ENCODE results near the gene CAP2. TPM values are rescaled to one million over a fixed set of nuclear protein-coding genes. Genes with fewer than 3 reads are reported as not detected.

CAP2 gene
- total RNA-seq, 3 donors from 2014 or later, result 3.9 to 15.1 (median 7.5) TPM

- Histone ChIP-seq H3K27me3 (no peaks in the 10 kb centered on the region), H3K36me3 (no peaks in the 10 kb centered on the region), H3K9me3 (peaks cover 5 to 15% of the 10 kb centered on the region in 2 donors), H3K27ac (no peak overlapping the region), H3K4me1 (no peaks in the 10 kb centered on the region), H3K4me3 (no peak overlapping the region)
- intact Hi-C loops (cut with DNase I; ENCODE audit: low total_unique reads), result no loop called here
- no peak for TF ChIP-seq POLR2AphosphoS5 (IDR thresholded peaks at IDR 0.05)
- no peak for TF ChIP-seq CTCF (IDR thresholded peaks at IDR 0.05)
- no peak for TF ChIP-seq POLR2A (IDR thresholded peaks at IDR 0.05)
- no peak for DNase-seq (ENCODE audit: low spot score in 2 of 2)
Measured at GRCh38 chr6:17365961-17366360, 27.4 kb upstream of the CAP2 start.

GRCh38 chr6:17367868-17368267 is 25.5 kb upstream of the CAP2 start:
- intact Hi-C loops (cut with DNase I; ENCODE audit: low total_unique reads), result no loop called here
- Histone ChIP-seq H3K27me3 (no peaks in the 10 kb centered on the region), H3K27ac (no peak overlapping the region), H3K4me1 (no peaks in the 10 kb centered on the region), H3K4me3 (no peak overlapping the region), H3K36me3 (no peaks in the 10 kb centered on the region), H3K9me3 (peaks cover 5 to 15% of the 10 kb centered on the region in 2 donors)
- TF ChIP-seq CTCF (IDR thresholded peaks at IDR 0.05) (no peak), POLR2A (IDR thresholded peaks at IDR 0.05) (no peak), POLR2AphosphoS5 (IDR thresholded peaks at IDR 0.05) (no peak)
- DNase-seq (ENCODE audit: low spot score in 2 of 2), result no peak

GRCh38 chr6:17381424-17382147 is 11.8 kb upstream of the CAP2 start:
- Histone ChIP-seq H3K27ac (no peak overlapping the region), H3K36me3 (no peaks in the 10 kb centered on the region), H3K4me3 (no peak overlapping the region)

GRCh38 chr6:17385660-17386059 is 7.7 kb upstream of the CAP2 start:
- H3K27me3 ChIP-seq, result no peaks in the 10 kb centered on the region
- DNase-seq (ENCODE audit: low spot score in 2 of 2), result no peak
- no peak overlapping the region for H3K4me3 ChIP-seq
- H3K36me3 ChIP-seq, result no peaks in the 10 kb centered on the region
- intact Hi-C loops (cut with DNase I; ENCODE audit: low total_unique reads), result no loop called here
- TF ChIP-seq CTCF (IDR thresholded peaks at IDR 0.05) (no peak), POLR2AphosphoS5 (IDR thresholded peaks at IDR 0.05) (no peak), POLR2A (IDR thresholded peaks at IDR 0.05) (no peak)
- no peaks in the 10 kb centered on the region for H3K9me3 ChIP-seq
- no peaks in the 10 kb centered on the region for H3K4me1 ChIP-seq
- H3K27ac ChIP-seq, result no peak overlapping the region

More at GRCh38 chr6:17381424-17382147, 11.8 kb upstream of the CAP2 start:
- Histone ChIP-seq H3K27me3 (no peaks in the 10 kb centered on the region), H3K4me1 (no peaks in the 10 kb centered on the region), H3K9me3 (no peaks in the 10 kb centered on the region)
- intact Hi-C loops (cut with DNase I; ENCODE audit: low total_unique reads), result no loop called here
- DNase-seq (ENCODE audit: low spot score in 2 of 2), result no peak
- TF ChIP-seq POLR2AphosphoS5 (IDR thresholded peaks at IDR 0.05), result no peak
- no peak for TF ChIP-seq POLR2A (IDR thresholded peaks at IDR 0.05)
- TF ChIP-seq CTCF (IDR thresholded peaks at IDR 0.05), result no peak

GRCh38 chr6:17388365-17388764 is 5.0 kb upstream of the CAP2 start:
- DNase-seq (ENCODE audit: low spot score in 2 of 2), result no peak
- Histone ChIP-seq H3K27me3 (no peaks in the 10 kb centered on the region), H3K36me3 (no peaks in the 10 kb centered on the region), H3K27ac (no peak overlapping the region), H3K4me1 (no peaks in the 10 kb centered on the region), H3K9me3 (no peaks in the 10 kb centered on the region), H3K4me3 (no peak overlapping the region)
- intact Hi-C loops (cut with DNase I; ENCODE audit: low total_unique reads), result no loop called here
- TF ChIP-seq POLR2A (IDR thresholded peaks at IDR 0.05), result no peak
- no peak for TF ChIP-seq CTCF (IDR thresholded peaks at IDR 0.05)
- TF ChIP-seq POLR2AphosphoS5 (IDR thresholded peaks at IDR 0.05), result no peak

All from breast epithelium (tissue), 4 donors.